Measurements from ENCODE around the gene ZMAT5.
A peak's percentile ranks its signal among the peaks of the same experiment; 100 is the strongest.

Gene ZMAT5

DNA sequence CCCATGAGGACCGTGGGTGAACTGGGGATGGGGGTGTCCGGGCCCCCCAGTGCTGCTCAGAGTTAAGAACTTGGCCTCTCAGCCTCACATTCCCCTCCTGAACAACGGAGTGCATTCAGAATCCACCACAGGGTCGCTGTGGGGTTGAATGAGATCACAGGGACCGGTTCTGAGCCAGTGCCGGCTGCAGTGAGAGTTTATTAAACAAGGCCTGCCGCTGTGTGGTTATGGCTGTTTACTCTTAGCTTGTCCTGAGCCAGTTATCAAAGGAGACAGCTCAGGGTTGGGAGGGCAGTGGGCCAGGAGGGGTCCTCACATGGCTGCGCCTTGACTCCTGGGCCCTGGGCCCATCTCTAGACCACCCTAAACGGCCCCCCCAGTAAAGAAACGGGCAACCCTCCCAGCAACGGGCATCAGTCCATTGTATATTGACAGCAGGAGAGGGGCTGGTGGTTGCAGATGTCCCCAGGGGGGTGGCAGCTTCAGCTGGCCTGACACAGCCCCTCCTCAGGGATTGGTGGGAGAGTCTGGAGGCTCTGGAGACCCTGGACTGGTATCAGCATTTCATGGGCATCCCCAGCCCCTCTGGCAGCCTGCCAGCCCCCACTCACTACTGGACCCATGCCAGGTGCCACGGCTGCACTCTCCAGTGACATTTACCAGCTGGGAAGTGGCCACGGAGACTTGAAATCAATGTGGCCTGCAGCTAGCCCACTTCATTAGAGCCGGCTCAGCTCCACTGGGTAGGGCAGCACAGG, 62.1 kb downstream of the ZMAT5 start:
- peak; percentile 23 for DNase-seq

- no peak for DNase-seq
These were observed 63.1 kb downstream of the ZMAT5 start for GRCh38 chr22:29703569-29704195.

DNA sequence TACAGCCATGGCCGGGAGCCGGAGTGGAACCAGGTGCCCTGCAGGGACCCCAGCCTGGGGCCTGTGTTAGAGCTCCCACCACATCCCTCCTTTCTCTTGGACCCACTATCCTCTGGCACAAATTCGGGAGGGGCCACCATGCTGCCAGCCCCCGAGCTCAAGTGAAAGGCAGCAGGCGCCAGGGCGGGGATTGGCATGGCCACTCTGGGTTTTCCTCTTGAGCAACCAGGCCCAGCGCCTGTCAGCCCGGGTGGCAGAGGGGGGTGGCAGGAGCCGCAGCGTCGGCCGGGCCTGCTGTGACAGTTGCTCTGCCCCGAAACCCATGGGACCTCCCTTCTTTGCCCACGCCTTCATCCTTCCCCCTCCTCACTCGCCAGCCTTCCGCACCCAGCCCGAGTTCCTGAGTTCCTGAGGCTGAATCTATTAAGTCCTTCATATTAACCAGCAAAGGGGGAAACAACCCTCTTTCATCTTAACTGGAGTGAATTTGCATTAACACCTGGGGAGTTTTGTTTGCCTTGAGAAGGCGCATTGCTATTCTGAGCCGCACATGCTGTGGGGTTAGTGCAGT, 63.8 kb downstream of the ZMAT5 start:
- DNase-seq = no peak

DNA sequence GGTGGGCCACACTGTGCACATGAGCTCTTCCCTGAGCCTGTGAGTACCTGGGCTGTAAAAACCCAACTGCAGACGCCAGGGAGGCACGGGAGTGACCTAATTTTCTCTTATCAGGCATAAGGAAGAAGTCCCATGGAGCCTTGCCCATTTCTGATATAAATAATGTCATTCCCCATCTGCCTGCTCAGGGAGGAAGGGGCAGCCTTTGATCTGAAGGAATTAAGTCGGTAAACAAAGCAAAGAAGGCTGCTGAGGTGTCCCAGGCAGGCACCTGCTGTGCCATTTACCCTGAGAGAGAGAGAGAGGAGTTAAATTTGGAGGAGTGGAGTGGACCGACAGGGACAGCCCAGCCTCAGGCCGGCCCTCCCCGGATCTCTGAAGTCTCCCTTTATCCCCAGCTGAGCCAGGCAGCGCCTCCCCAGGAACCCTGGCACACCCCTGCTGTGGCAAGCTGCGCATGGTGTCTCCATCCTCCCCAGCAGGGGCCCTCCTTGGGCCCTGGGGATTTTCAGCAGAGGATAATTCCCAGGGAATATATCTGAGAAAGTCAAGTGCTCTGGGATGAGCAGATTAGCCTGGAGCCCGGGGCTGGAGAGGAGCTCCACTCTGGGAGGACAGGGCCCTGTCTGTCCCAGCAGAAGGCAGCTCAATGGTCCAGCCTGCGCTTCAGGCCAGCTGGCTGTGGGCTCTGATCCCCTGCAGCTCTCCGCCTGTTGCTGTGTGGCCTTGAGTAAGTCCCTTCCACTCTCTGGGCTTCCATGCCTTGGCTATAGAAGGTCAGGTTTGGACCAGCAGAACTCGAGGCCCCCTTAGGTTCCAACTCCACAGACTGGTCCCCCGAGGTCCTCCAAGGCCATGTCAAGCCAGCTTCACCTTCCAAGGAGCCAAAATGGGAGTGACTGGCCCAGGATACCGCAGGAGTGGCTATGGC, 64.5 kb downstream of the ZMAT5 start:
- DNase-seq = no peak

DNA sequence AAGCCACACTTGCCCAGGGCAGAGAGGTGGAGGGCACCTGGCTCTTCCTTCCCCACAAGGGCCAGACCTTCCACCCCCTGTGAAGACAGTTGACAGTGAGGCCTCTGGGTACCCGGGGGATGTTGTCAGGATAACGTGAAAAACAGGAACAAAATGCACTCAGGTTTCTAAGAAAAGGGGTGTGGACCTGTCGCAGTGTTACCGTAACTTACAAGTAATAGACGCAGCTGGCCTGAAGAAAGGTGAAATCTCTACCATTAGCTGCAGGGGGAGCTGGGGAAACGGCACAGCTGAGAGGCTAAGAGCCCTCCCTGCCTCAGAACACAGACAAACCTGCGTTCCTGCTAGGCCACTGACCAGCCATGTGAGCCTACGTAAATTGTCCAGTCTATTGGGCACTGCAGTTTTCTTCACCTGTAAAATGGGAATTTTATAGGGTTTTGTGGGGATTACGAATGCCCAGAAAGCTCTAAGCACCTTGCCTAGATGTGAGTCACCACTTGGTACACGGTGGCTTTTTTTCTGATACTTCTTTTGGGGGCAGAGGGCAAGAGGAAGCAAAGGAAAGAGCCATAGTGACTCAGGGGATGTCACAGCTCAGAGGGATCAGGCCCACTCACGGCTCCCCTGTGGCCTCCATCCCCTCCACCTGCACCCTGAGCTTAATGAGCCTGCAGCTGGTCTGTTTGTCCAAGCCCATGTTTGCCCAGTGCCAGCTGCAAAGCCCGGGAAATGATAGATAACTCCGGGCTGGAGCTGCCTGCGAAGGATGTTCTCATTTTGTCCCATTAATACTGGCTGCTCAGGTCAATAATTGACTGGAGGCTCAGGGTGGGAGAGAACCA, 65.4 kb downstream of the ZMAT5 start:
- DNase-seq = peak; percentile 57

DNA sequence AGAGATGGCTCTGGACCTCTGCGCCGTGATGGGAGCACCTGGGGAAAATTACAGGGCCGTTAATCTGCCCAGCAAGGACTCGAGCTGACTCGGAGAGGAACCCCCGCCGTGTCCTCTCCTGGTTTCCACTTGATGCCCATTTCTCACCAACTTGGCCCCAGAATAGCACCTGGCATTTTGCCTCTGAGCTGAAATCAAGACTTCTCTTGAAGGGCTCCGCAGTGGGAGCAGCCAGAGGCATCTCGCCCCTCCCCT, 66.0 kb downstream of the ZMAT5 start:
- no peak for DNase-seq

DNA sequence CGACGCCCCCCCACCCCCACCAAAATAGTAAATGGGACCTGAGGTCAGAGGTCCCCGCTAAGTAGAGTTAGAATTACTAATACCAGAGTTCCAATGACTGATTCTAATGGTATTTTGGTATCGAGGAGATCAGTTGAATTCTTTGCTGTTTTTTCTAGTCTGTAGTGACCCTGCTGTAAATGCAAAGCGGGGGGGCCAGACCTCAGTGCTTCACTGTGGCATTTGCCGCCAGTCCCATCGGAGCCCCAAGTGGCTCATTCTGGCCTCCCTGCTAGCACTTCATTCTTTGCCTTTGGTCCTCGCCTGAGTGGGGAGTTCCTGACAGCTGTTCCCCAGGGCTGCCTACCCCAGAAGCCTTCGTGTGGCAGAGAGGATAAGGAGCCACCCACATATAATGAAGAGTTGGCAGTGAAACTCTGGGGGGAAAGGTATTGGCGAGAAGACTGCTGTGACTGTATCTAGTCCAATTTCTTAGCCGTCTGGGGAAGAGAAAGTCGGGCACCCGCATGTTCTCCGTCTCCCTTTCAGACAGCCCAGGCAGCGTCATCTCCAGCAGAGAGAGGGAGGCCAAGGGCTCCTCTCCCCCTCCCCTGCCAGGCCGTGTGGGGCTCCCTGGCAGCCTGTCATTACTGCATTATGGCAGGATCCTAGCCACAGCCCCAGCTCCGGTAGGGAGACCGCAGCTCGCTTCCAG, 66.5 kb downstream of the ZMAT5 start:
- DNase-seq = no peak

GRCh38 chr22:29697853-29698598, 68.8 kb downstream of the ZMAT5 start:
- DNase-seq = no peak

DNA sequence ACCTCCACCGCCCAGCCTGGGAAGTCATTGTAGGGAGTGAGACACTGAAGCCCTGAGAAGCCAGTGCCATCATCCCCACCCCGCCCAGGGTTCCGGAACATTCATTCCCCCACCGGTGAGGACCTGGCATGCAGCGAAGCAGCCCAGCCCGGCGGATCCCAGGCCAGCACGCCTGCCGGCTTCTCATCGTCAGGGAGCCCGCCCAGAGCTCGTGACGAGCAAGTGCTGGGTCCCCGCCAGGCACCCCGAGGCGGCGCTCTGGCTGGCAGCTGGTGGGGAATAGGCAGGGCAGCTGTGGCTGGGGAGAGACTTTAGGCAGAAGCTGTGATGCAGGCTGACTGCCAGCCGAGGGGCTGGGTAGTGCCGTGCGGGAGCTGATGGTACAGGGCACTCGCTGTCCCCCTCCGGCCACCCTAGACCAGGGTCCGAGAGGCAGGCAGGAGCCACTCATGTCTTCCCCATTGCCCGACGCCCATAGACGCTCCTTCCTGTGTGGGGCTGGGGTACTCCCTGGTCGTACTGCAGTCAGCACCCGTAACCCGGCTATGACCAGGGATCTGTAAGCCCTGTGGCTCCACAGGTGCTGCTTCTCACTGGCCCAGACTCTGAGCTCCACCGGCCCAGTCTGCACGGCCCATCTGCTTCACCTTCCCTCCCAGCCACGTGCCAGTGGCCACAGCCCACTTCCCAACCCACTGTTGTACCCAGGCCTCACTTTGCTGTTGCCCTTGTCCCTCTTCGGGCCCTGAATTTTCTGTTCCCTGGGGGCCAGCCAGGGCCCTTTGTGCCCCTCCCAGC, 71.5 kb downstream of the ZMAT5 start:
- DNase-seq = no peak

- DNase-seq = no peak
These were observed 73.1 kb downstream of the ZMAT5 start for GRCh38 chr22:29693671-29694070.

- DNase-seq = no peak
These were observed 73.6 kb downstream of the ZMAT5 start for GRCh38 chr22:29693161-29693560.

- DNase-seq = no peak
These were observed 74.5 kb downstream of the ZMAT5 start for GRCh38 chr22:29692327-29692640.

GRCh38 chr22:29691636-29692326, 75.0 kb downstream of the ZMAT5 start:
- DNase-seq = no peak

- DNase-seq = no peak
These were observed 76.3 kb downstream of the ZMAT5 start for GRCh38 chr22:29690476-29690875.

DNA sequence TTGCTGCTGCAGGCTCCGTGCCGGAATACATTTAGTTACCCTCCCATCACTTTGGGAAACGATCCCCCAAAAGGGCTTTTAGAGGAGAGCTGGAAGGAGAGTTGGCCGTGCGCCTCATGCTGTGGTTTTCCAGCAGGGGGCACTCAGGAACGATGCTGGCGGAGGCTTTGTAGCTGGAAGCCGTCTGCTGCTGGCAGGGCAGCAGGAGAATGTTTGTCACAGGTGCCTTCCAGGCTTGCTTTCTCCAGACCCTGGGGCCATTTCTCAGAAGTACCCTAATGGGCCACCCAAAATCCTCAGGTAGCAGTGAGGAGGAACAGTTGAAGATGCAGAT, 77.0 kb downstream of the ZMAT5 start:
- no peak for DNase-seq

DNA sequence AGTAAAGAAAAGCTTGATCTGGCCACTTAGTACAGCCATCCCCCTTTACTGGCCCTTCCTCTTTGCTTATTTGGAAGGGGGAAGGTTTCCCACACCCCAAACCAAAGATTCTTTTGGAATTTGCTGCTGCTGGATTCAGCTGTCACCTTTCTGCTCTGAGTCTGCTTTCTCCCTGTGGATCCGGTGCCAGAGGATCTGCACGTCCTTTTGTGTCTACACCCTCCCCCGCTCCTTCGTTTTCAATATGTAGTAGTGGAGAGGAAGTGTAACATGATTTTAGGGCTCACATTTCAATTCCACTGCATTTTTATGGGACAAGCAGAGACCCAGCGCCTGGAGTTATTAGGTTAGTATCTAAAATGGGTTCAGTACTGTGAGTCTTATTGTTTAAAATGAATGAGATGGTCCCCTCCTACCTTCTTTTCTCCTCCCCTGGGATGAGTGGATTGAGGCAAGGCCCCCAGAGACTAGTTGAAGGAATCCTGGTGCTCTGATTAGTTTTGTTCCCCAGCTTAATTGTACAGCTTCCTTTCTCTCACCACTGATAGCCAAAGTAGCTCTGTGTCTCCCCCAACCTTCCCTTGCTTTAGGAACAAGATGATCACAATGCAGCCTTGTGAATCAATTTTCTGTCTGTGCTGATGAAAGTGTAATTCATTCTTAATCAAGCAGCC, 77.5 kb downstream of the ZMAT5 start:
- DNase-seq = no peak

DNA sequence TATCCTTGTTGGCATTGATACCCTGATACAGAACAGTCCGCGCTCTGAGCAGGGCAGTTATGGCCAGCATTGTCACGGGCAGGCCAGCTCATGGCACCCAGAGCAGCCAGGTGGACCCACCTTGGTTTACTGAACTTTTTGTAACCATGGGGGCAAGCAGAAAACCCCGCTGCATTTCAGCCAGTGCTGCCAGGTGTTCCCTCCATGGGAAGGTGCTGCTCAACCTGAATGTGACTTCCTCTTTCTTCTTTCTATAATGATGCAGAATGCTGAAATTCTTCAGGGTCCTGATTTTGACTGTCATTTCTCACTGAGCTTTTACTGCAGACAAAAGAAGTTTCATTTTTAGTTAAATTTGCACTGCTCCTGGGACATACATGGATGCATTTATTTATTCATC, 82.6 kb downstream of the ZMAT5 start:
- no peak for DNase-seq

DNA sequence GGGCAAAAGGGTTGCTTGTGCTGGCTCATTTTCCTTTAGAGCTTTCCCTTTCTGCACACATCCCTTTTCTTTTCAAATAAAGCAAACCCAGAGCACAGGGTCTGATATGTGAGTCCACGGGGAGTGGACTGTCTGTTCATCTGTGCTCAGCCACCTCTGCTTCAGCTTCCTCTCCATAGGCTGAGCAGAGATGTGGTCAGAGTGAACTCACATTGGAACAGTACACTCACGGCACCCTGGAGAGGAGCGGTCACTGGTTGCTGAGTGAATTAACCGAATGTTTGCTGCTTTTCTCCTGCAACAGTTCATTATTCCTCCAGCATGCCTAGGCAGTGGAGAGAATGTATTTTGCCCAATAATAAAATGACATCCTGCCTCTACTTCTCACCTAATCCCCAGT, 83.3 kb downstream of the ZMAT5 start:
- no peak for DNase-seq

All from NCI-H774 (cell line).